HK-2 (cell line): ENCODE measurements around the gene NUP54.

Experiments
- DNase-seq: peaks from one replicate; pipeline ENCODE4 v3.0.0-alpha.2; 2018; ENCODE audit not compliant: unreplicated experiment

NUP54 gene

DNA sequence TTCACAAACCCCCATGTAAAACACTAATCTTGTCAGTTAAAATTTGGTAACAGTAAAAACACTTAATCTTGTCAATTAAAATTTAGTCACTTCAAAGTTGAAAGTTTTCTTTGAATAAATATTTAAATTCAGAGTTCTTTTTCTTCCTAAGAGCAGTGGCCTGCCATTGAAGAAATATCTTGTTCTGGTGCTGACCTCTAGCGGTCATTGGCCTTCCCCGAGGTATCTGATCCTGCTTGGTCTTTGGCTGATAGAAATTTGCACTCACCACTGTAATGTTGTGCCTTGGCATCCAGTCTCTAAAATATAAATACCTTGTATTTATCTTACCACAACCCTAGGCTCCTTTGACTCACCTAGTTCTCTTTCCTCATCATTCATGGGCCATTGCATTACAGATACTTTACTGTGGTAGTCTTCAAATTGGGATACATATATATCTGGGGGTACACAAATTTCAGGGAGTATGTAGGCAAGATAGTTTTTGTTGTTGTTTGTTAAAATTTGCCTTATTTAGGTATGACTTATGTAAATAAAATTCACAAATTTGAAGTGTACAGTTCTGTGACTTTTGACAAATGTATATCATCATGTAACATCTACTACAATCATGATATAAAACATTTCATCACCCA is 80.4 kb downstream of the NUP54 start:
- DNase-seq = peak; percentile 44

- no peak for DNase-seq
Observed at GRCh38 chr4:76066546-76066945, 81.7 kb downstream of the NUP54 start.
